Ovary (tissue), 9 donors: Measurements from ENCODE around the gene OR9Q1. TPM values are rescaled to one million over a fixed set of nuclear protein-coding genes. Genes with fewer than 3 reads are reported as not detected.

ENCODE experiments used
- DNase-seq, 5 donors: peaks; one replicate each; pipeline ENCODE4 v3.0.0-alpha.2; 2019 to 2020
- H3K27ac ChIP-seq, 2 donors: fragments of 200-600 bp; one replicate each; pipeline versions ENCODE4 v1.5.1 to v1.8.0; 2019 to 2022
- H3K27me3 ChIP-seq: fragments of 200-600 bp; one replicate; pipeline ENCODE4 v1.8.0; 2022
- H3K36me3 ChIP-seq: fragments of 200-600 bp; sonication (generic); one replicate; pipeline ENCODE4 v1.5.1; 2019
- H3K4me1 ChIP-seq: one replicate; pipeline ENCODE4 v1.8.1; 2013; ENCODE audit warnings: mild to moderate bottlenecking, moderate library complexity; ENCODE audit not compliant: insufficient read depth
- H3K4me3 ChIP-seq: fragments of 200-600 bp; sonication (generic); one replicate; pipeline ENCODE4 v1.5.1; 2017
- H3K9me3 ChIP-seq, 2 donors: fragments of 200-600 bp in 1 of 2; sonication (generic) in 1 of 2; one replicate each; pipeline versions ENCODE4 v1.5.1 to v1.8.1; 2013 to 2019; ENCODE audit warnings: mild to moderate bottlenecking in 1 of 2, moderate library complexity in 1 of 2
- CTCF ChIP-seq, 3 donors: fragments of 450-650 bp in 2 of 3; fragments of 200-600 bp in 1 of 3; IDR thresholded peaks; one replicate each; pipeline versions ENCODE4 v1.5.1 to v1.8.0; 2016 to 2022; ENCODE audit warnings: antibody characterized with exemption in 3 of 3, mild to moderate bottlenecking in 1 of 3
- EP300 ChIP-seq: sonication (generic); formaldehyde crosslinking; IDR thresholded peaks from one replicate; pipeline ENCODE4 v1.6.1; 2017; ENCODE audit warnings: antibody characterized with exemption
- POLR2A ChIP-seq: fragments of 450-650 bp; IDR thresholded peaks from one replicate; pipeline ENCODE4 v1.6.1; 2017; ENCODE audit warnings: antibody characterized with exemption, mild to moderate bottlenecking, moderate library complexity
- WGBS, 3 donors: extraction: QIAGEN DNeasy Blood & Tissue Kit in 1 of 3; methylation state at CpG; one replicate each; pipeline versions ENCODE4 v1.1.5 to v1.1.7; 2013 to 2017; 5-methylcytosine and 5-hydroxymethylcytosine counted together
- intact Hi-C, 4 donors: fragments of 100-400 bp; cut with DNase I; formaldehyde crosslinking; loops; one replicate each; pipeline versions ENCODE4 v1.11.0 to v1.15.1; 2022 to 2023
- polyA plus RNA-seq, 2 donors: library from polyadenylated mRNA; stranded (reverse); fragments of 200-250 nt in 1 of 2; fragments of 350-450 nt in 1 of 2; fragmentation: Illumina TruSeq in 1 of 2; extraction: RNeasy Lipid Tissue Mini Kit (QIAGEN cat#74804) in 1 of 2; gene quantifications; one replicate each; pipeline ENCODE4 v1.2.3, GENCODE V29; 2013 to 2014
- total RNA-seq, 7 donors: library from RNA; depleted of rRNA in 2 of 7; stranded (reverse); fragments of >200 nt in 2 of 7; fragmentation: NEBNext Ultra II Directional in 3 of 7; extraction: Animal tissue kit (Norgen Biotek cat#: 25700) in 3 of 7; gene quantifications; one replicate each; pipeline versions ENCODE4 v1.1.0 to v1.2.4, GENCODE V29; 2016 to 2023
- donor health status: DM: no; HTN: no; CAD: no; lungs with moderate emphysema.
- donor health status: DM: no; HTN: no; CAD: no.
- donor health status: Bipolar disorder and iron deficiency.
- donor health status: DM: yes; HTN: yes; CAD: no.
- donor health status: DM: no; HTN: no; CAD: no.
- donor health status: DM: yes; HTN: yes; CAD: no.

The OR9Q1 gene
- total and polyA plus RNA-seq, 9 donors: not detected

GRCh38 chr11:58070585-58070984 lies 46.9 kb downstream of the OR9Q1 start:
- Histone ChIP-seq H3K27me3 (no peaks in the 10 kb centered on the region), H3K9me3 (no peaks in the 10 kb centered on the region), H3K4me3 (no peak overlapping the region), H3K4me1 (no peaks in the 10 kb centered on the region), H3K27ac (no peak overlapping the region), H3K36me3 (no peaks in the 10 kb centered on the region)
- TF ChIP-seq CTCF (IDR thresholded peaks at IDR 0.05): no peak
- TF ChIP-seq POLR2A: no peak
- TF ChIP-seq EP300: no peak
- intact Hi-C loops: no loop called here
- 76 to 88% (median 84%) methylated on average over 1 of the region's 1 CpG for WGBS, 3 donors
- no peak for DNase-seq

- Histone ChIP-seq H3K4me3 (no peak overlapping the region), H3K27ac (no peak overlapping the region), H3K4me1 (no peaks in the 10 kb centered on the region), H3K36me3 (no peaks in the 10 kb centered on the region), H3K9me3 (no peaks in the 10 kb centered on the region), H3K27me3 (no peaks in the 10 kb centered on the region)
- intact Hi-C loops: no loop called here
- TF ChIP-seq EP300: no peak
- TF ChIP-seq CTCF (IDR thresholded peaks at IDR 0.05): no peak
- no peak for TF ChIP-seq POLR2A
- DNase-seq: no peak
- WGBS, 3 donors: 25 to 45% (median 31%) methylated on average over 2 of the region's 2 CpGs
These were observed 52.1 kb downstream of the OR9Q1 start for GRCh38 chr11:58075781-58076180.

- intact Hi-C loops: no loop called here
These were observed 62.8 kb downstream of the OR9Q1 start for GRCh38 chr11:58086528-58086927.

GRCh38 chr11:58097437-58097836 lies 73.8 kb downstream of the OR9Q1 start:
- intact Hi-C loops: no loop called here
- no peak overlapping the region for H3K27ac ChIP-seq
- TF ChIP-seq CTCF (IDR thresholded peaks at IDR 0.05) (no peak), POLR2A (no peak), EP300 (no peak)
- no peak overlapping the region for H3K4me3 ChIP-seq
- no peaks in the 10 kb centered on the region for H3K9me3 ChIP-seq
- no peaks in the 10 kb centered on the region for H3K4me1 ChIP-seq
- WGBS, 3 donors: 78 to 91% (median 87%) methylated on average over 2 of the region's 2 CpGs
- H3K36me3 ChIP-seq: no peaks in the 10 kb centered on the region
- no peak for DNase-seq
- H3K27me3 ChIP-seq: no peaks in the 10 kb centered on the region

More at GRCh38 chr11:58086528-58086927, 62.8 kb downstream of the OR9Q1 start:
- no peak for DNase-seq
- no peaks in the 10 kb centered on the region for H3K36me3 ChIP-seq
- no peak for TF ChIP-seq POLR2A
- TF ChIP-seq CTCF (IDR thresholded peaks at IDR 0.05): no peak
- no peak for TF ChIP-seq EP300
- H3K9me3 ChIP-seq: no peaks in the 10 kb centered on the region
- H3K27ac ChIP-seq: no peak overlapping the region
- WGBS, 3 donors: 45 to 54% (median 53%) methylated on average over 2 of the region's 2 CpGs
- no peaks in the 10 kb centered on the region for H3K4me1 ChIP-seq
- H3K27me3 ChIP-seq: no peaks in the 10 kb centered on the region
- H3K4me3 ChIP-seq: no peak overlapping the region
